SIG-M5 (cell line): ENCODE data around the gene CDC16.
"Not testable (repeated sequence)": the region's sequence is repeated elsewhere in the genome, so short reads cannot be mapped to it uniquely, and the experiment has no call there.

ENCODE experiments used
- DNase-seq: peaks from one replicate; lab custom pipeline; 2025; lab: John Stamatoyannopoulos, UW

CDC16 gene

GRCh38 chr13:114264313-114264712 is 29.6 kb downstream of the CDC16 start:
- not testable (repeated sequence) for DNase-seq

- no peak for DNase-seq
Observed at GRCh38 chr13:114264886-114265611, 30.4 kb downstream of the CDC16 start.

- DNase-seq, result no peak
Observed at GRCh38 chr13:114266241-114266640, 31.5 kb downstream of the CDC16 start.

GRCh38 chr13:114268344-114269280 is 33.9 kb downstream of the CDC16 start:
- no peak for DNase-seq

GRCh38 chr13:114269281-114269770 is 34.6 kb downstream of the CDC16 start:
- DNase-seq, result no peak

- no peak for DNase-seq
Observed at GRCh38 chr13:114272977-114273376, 38.3 kb downstream of the CDC16 start.

- no peak for DNase-seq
Observed at GRCh38 chr13:114275304-114275703, 40.6 kb downstream of the CDC16 start.

- no peak for DNase-seq
Observed at GRCh38 chr13:114279146-114279545, 44.4 kb downstream of the CDC16 start.

GRCh38 chr13:114279758-114280355 is 45.2 kb downstream of the CDC16 start:
- DNase-seq, result no peak

GRCh38 chr13:114281351-114282040 is 46.8 kb downstream of the CDC16 start, which contains the start of gene UPF3A:
UPF3A (plus strand) TSS chr13:114281601; CDS start chr13:114281640, 39 bp downstream.
- no peak for DNase-seq

GRCh38 chr13:114282041-114282670 is 47.5 kb downstream of the CDC16 start:
- DNase-seq, result no peak

GRCh38 chr13:114283576-114283975 is 48.9 kb downstream of the CDC16 start:
- no peak for DNase-seq

- DNase-seq, result no peak
Observed at GRCh38 chr13:114284680-114285079, 50.0 kb downstream of the CDC16 start.

GRCh38 chr13:114285166-114285808 is 50.6 kb downstream of the CDC16 start:
- DNase-seq, result no peak

GRCh38 chr13:114286808-114287207 is 52.1 kb downstream of the CDC16 start:
- no peak for DNase-seq

GRCh38 chr13:114288157-114288591 is 53.5 kb downstream of the CDC16 start:
- DNase-seq, result no peak

- no peak for DNase-seq
Observed at GRCh38 chr13:114296448-114296847, 61.8 kb downstream of the CDC16 start.

- no peak for DNase-seq
Observed at GRCh38 chr13:114296902-114297301, 62.2 kb downstream of the CDC16 start.

- no peak for DNase-seq
Observed at GRCh38 chr13:114298866-114299265, 64.2 kb downstream of the CDC16 start.

- no peak for DNase-seq
Observed at GRCh38 chr13:114299604-114300305, 65.1 kb downstream of the CDC16 start.
